AG04449 (cell line): Measurements from ENCODE around the gene IQSEC1.

ENCODE experiments used
- CTCF ChIA-PET: fragments of 350-600 bp; formaldehyde crosslinking; extraction: SDS; loops from one replicate; lab custom pipeline; 2021; ENCODE audit warnings: antibody characterized with exemption; lab: Yijun Ruan, JAX
- POLR2A ChIA-PET: fragments of 400-600, 350-600 bp; formaldehyde crosslinking; extraction: SDS; loops from one replicate; lab custom pipeline; 2020; ENCODE audit warnings: antibody characterized with exemption, inconsistent platforms; lab: Yijun Ruan, JAX
- DNase-seq: peaks from one replicate; pipeline ENCODE4 v3.0.0-alpha.2; 2010; ENCODE audit warnings: low read depth, low spot score
- H3K4me3 ChIP-seq: 2 replicates; pipeline ENCODE4 v1.5.1; 2011; ENCODE audit warnings: low read depth, mild to moderate bottlenecking, control low read depth, low read length
- TF ChIP-seq, protein P1 (sequence below): IDR thresholded peaks from one replicate; pipeline ENCODE4 v1.5.1; 2011; ENCODE audit warnings: mild to moderate bottlenecking, moderate library complexity, low read length, control low read depth, inconsistent platforms; ENCODE audit not compliant: insufficient read depth; ENCODE audit errors: missing control alignments

Gene IQSEC1

DNA sequence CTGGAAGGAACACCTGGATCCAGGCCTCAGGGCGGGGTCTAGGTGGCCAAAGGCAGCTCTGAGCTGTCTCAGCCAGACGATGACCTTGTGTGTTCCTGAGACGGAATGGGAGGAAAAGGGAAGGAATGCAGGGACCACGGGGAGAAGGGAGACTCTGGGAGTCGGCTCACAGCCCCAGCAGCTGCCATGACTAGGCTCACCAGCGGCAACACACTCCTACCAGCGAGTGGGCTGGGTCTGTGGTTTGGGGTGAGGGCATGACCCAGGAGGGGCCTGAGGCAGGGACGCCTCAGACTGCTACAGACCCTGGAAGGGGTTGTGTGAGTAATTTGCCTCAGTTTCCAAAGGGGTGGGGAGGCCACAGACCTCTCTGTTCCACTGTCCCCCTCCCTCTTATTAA lies 19.8 kb downstream of the IQSEC1 start:
- H3K4me3 ChIP-seq, result no peak overlapping the region
- CTCF ChIA-PET, result no interaction called here
- TF ChIP-seq, protein P1, sequence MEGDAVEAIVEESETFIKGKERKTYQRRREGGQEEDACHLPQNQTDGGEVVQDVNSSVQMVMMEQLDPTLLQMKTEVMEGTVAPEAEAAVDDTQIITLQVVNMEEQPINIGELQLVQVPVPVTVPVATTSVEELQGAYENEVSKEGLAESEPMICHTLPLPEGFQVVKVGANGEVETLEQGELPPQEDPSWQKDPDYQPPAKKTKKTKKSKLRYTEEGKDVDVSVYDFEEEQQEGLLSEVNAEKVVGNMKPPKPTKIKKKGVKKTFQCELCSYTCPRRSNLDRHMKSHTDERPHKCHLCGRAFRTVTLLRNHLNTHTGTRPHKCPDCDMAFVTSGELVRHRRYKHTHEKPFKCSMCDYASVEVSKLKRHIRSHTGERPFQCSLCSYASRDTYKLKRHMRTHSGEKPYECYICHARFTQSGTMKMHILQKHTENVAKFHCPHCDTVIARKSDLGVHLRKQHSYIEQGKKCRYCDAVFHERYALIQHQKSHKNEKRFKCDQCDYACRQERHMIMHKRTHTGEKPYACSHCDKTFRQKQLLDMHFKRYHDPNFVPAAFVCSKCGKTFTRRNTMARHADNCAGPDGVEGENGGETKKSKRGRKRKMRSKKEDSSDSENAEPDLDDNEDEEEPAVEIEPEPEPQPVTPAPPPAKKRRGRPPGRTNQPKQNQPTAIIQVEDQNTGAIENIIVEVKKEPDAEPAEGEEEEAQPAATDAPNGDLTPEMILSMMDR, result no peak
- POLR2A ChIA-PET, result no interaction called here
- DNase-seq, result no peak

DNA sequence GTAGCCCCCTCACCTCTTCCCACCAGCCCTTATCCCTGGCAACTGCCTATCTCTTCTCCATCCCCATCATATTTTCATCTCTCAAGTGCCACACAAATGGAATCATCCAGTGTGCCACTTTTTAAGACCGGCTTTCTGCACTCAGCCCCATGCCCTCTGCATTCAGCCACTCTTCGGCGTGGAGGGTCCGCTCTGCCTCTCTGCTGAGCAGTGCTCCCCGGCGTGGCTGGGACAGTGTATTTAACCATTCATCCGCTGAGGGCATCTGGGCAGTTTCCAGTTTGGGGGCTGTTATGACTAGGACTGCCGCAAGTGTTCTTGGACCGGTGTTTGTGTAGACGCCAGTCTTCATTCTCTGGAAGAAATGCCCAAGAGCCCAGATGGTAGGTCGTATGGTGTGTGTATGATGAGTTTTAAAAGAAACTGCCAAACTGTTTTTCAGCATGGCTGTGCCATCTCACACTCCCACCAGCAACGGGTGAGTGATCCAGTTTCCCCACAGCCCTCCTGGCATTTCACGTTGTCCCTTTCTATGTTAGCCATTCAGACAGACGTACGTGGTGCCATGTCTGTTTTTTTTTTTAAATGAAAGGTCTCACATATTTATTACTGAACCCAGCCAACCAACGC lies 20.9 kb downstream of the IQSEC1 start:
- H3K4me3 ChIP-seq, result no peak overlapping the region
- TF ChIP-seq, protein P1, result no peak
- CTCF ChIA-PET, result no interaction called here
- DNase-seq, result no peak
- POLR2A ChIA-PET, result no interaction called here

DNA sequence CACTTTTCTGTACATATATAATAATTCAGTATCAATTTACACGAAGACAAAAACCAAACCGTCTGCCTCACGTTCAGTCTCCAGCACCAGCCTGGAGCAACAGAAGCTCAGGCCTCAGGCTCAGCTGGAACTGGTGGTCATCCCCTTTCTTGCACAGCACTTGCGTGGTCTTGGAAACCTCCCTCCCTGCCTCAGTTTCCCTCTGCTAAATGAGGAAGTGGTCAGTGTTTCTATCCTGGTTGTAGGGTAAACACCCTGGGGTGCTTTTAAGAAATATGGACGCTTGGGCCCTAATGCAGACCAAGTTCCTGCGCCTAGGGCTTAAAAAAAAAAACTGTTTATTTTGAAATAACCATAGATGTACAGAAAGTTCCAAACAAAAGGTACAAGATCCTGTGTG lies 21.6 kb downstream of the IQSEC1 start:
- ChIA-PET POLR2A (no interaction called here), CTCF (no interaction called here)
- H3K4me3 ChIP-seq, result no peak overlapping the region
- no peak for DNase-seq
- TF ChIP-seq, protein P1, result no peak

DNA sequence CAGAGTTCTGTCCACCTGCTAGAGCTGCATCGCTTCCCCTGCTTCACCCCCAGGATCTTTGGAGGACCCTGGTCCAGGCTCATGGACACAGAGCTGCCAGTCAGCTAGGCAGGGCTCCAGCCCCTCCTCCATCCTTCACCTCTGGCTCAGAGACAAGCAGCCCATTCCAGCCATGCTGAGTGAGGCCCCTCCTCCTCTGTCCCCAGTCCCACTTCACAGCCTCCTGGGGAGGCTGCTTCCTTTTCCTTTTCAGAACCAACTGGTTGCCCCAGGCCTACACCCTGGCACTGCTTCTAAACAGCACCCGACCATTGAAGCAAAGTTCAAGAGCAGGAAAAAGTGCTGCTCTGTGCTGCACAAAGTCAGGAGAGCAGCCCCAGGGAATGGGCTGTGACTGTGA lies 22.2 kb downstream of the IQSEC1 start:
- ChIA-PET CTCF (interaction anchor here (1.9 kb wide), 1 partner anchor 56 kb away, joined by 6 read pairs; no protein-coding TSS in a partner anchor), POLR2A (no interaction called here)
- TF ChIP-seq, protein P1, result no peak
- H3K4me3 ChIP-seq, result no peak overlapping the region
- DNase-seq, result no peak

DNA sequence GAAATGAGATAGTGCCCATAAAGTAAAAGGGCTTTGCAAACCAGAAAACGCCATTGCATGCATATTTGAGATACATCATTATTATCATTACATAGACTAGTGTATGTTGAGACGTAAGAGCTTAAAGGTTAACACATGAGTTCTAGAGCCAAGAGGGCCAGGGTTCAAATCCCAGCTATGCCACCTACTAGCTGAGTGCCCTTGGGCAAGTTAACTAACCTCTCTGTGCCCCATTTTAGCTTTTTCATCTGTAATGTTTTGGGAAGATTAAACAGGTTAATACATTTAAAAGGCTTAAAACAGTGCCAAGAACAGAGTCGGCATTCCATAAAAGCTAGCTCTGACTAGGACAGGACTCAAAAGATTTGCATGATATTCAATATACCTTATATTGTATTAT lies 22.8 kb downstream of the IQSEC1 start:
- TF ChIP-seq, protein P1, result no peak
- H3K4me3 ChIP-seq, result no peak overlapping the region
- ChIA-PET POLR2A (no interaction called here), CTCF (interaction anchor here (1.9 kb wide), 1 partner anchor 55 kb away, joined by 6 read pairs; no protein-coding TSS in a partner anchor)
- DNase-seq, result no peak

DNA sequence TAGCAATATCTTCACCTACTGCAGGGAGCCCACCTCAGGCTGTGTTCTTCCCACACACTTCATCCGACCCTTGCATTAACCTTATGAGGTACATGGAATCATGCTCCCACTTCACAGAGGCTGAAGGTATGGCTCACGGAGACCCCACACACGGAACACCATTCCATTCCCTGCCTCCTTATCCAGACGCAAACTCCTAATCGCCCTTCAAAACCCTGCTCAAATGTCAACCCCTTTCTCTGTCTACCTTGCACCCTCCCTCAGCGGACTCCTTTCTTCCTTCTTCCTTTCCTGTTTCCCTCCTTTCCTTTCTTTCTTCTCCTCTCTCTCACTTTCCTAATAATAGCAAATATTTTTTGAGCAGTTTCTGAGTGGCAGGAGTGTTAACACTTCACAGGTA lies 23.8 kb downstream of the IQSEC1 start:
- ChIA-PET POLR2A (no interaction called here), CTCF (interaction anchor here (1.9 kb wide), 2 partner anchors 10 to 54 kb away, joined by 5 to 6 read pairs; no protein-coding TSS in a partner anchor)
- DNase-seq, result no peak

More for the DNA sequence above, 23.8 kb downstream of the IQSEC1 start:
- no peak overlapping the region for H3K4me3 ChIP-seq
- TF ChIP-seq, protein P1, result no peak
